ENCODE measurements around the gene PAPSS1.

GRCh38 chr4:107624024-107624423, 96.0 kb downstream of the PAPSS1 start:
- no peak for TF ChIP-seq EZH2 (IDR thresholded peaks at IDR 0.05; ENCODE audit: borderline replicate concordance, low read length)
- no peak for TF ChIP-seq CTCF (conservative IDR thresholded peaks at IDR 0.05 in 1 of 2, IDR thresholded peaks at IDR 0.05 in 1 of 2; ENCODE audit: extremely low read depth in 1 of 2, insufficient read depth in 1 of 2, low read depth in 1 of 2, low read length in 2 of 2)
